IgD-negative memory B cell (primary cell): ENCODE data around the gene PET100. TPM values are rescaled to one million over a fixed set of nuclear protein-coding genes. Genes with fewer than 3 reads are reported as not detected.
A peak's percentile ranks its signal among the peaks of the same experiment; 100 is the strongest.

Experiments used
- H3K27ac Mint-ChIP-seq, 3 donors: one replicate each; pipeline ENCODE4 v1.8.0; 2020 to 2022; ENCODE audit warnings: mild to moderate bottlenecking in 3 of 3, mixed read lengths in 3 of 3, moderate library complexity in 1 of 3
- H3K27me3 Mint-ChIP-seq: one replicate; pipeline ENCODE4 v1.8.0; 2021; ENCODE audit warnings: mixed read lengths
- H3K36me3 Mint-ChIP-seq: one replicate; pipeline ENCODE4 v1.8.0; 2020; ENCODE audit warnings: mild to moderate bottlenecking, mixed read lengths
- H3K4me1 Mint-ChIP-seq, 3 donors: one replicate each; pipeline ENCODE4 v1.8.0; 2020 to 2022; ENCODE audit warnings: mixed read lengths in 3 of 3, mild to moderate bottlenecking in 1 of 3
- H3K4me3 Mint-ChIP-seq, 4 donors: one replicate each; pipeline ENCODE4 v1.8.0; 2020 to 2022; ENCODE audit warnings: mild to moderate bottlenecking in 4 of 4, mixed read lengths in 4 of 4, moderate library complexity in 3 of 4
- H3K9me3 Mint-ChIP-seq, 3 donors: one replicate each; pipeline ENCODE4 v1.8.0; 2020 to 2021; ENCODE audit warnings: mixed read lengths in 3 of 3, mild to moderate bottlenecking in 1 of 3
- polyA plus RNA-seq: library from polyadenylated mRNA; unstranded; fragments of 300-500 nt; fragmentation: Illumina TruSeq; gene quantifications from one replicate; pipeline ENCODE4 v1.2.3, GENCODE V29; 2021

Gene PET100
- polyA plus RNA-seq, 1 donor from 2014 or later = 232 TPM

DNA sequence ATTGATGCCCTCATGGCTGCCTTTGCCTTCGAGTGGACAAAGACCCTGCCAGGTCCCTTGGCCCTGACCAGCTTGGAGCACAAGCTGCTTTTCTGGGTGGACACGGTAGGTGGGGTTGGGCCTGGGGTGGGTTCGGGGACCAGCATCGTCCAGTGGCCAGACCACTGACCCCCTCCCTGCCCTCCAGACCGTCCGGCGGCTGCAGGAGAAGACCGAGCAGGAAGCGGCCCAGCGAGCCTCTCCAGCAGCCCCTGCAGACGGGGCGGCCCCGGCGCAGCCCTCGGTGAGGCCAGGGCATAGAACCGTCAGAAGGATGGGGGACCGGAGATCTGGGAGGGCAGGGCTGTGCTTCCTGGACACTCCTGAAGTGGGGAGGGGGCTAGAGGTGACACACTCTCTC is 23.3 kb upstream of the PET100 start:
- peaks cover 0 to 2% (median 0%) of the 10 kb centered on the region in 3 donors for H3K4me1 Mint-ChIP-seq
- peaks cover 6% of the 10 kb centered on the region for H3K27me3 Mint-ChIP-seq
- peaks cover 0 to 4% (median 0%) of the 10 kb centered on the region in 3 donors for H3K9me3 Mint-ChIP-seq

DNA sequence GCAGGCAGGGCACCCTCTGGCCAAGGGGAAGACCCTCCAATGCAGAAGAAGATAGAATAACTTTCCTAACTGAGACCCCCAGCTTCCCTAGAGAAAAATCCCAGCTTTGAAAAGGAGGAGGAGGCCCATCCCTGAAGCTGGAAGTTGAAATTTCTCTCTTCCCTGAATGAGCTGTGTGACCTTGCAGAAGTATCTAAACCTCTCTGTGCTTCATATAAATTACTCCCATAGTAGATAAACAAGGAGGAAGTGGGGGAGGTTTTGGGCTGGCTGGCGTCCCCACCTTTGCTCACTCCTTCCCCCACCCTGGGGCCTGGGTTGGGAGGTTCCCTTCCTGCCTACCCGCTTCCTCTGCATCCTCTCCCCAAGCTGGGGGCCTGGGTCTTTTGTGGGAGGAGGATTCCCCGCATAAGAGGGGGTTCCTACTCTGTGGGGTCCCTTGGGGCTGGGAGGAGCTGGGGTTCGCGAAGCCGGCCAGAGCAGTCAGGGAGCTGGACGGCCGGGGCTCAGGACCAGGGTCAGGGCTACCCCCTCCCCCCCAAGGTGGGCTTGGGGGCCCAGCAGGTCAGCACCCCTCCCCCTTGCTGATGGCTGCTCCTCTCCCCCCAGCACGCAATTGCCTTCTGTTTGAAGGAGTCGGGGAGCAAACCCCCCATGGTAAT is 22.2 kb upstream of the PET100 start:
- H3K4me3 Mint-ChIP-seq = no peak overlapping the region
- H3K4me1 Mint-ChIP-seq = peaks cover 0 to 2% (median 0%) of the 10 kb centered on the region in 3 donors
- peaks cover 2% of the 10 kb centered on the region for H3K36me3 Mint-ChIP-seq
- H3K27me3 Mint-ChIP-seq = peaks cover 4% of the 10 kb centered on the region
- H3K9me3 Mint-ChIP-seq = peaks cover 0 to 4% (median 0%) of the 10 kb centered on the region in 3 donors
- no peak overlapping the region for H3K27ac Mint-ChIP-seq

More for the DNA sequence above, 23.3 kb upstream of the PET100 start:
- H3K27ac Mint-ChIP-seq = no peak overlapping the region
- H3K4me3 Mint-ChIP-seq = no peak overlapping the region
- H3K36me3 Mint-ChIP-seq = peaks cover 2% of the 10 kb centered on the region

DNA sequence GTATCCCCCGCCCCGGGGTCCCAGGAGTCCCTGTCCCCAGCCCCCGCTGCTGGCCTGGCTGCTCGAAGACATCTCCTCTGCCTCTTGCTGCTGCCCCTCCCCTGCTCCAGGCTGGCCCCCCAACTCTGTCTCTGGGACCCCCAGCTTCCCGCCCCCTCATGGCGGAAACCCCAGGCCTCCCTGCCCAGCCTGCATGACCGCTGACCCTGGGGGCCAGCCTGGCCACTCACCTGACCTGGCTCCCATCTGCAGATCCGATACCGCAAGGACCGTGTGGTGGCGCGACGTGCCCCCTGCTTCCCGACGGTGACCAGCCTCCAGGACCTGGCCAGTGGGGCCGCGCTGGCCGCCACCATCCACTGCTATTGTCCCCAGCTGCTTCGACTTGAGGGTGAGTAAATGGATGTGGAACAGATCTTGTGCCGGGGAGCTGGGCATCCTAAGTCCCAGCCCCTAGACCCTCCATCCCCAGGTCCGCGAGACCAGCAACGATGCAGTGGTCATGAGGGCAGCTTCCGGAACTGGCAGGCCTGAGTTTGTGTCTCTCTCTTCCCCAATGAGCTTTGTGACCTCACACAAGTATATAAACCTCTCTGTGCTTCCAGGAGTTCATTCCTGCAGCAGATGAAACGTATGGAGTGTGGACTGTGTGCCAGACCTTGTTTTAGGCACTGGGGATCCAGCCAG is 21.6 kb upstream of the PET100 start:
- Mint-ChIP-seq H3K4me3 (no peak overlapping the region), H3K4me1 (peaks cover 0 to 2% (median 0%) of the 10 kb centered on the region in 3 donors), H3K27me3 (peaks cover 4% of the 10 kb centered on the region), H3K36me3 (peaks cover 2% of the 10 kb centered on the region), H3K27ac (no peak overlapping the region), H3K9me3 (peaks cover 0 to 4% (median 0%) of the 10 kb centered on the region in 3 donors)

DNA sequence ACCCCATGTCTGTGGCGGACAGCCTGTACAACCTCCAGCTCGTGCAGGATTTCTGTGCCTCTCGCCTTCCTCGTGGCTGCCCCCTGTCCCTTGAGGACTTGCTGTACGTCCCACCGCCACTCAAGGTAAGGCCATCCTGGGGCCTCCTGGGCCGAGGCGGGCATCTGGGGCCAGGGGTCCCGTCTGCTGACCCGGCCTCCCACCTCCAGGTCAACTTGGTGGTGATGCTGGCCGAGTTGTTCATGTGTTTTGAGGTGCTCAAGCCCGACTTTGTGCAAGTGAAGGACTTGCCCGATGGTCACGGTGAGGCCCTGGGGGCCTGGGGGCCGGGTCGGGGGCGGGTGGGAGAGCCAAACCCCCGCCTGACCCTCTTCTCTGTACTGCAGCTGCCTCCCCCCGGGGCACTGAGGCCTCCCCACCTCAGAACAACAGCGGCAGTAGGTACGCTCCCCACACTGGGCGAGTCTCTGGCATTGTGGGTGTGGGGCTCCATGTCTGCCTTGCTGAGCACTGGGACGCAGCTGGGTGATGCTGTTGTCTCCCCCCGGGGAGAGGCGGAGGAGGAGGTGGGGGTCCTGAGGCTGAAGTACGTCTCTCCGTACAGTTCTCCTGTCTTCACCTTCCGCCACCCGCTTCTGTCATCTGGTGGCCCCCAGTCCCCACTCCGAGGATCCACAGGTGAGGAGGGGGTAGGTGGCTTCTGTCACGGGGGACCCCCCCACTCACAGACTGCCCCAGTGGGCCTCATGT is 18.9 kb upstream of the PET100 start:
- no peaks in the 10 kb centered on the region for H3K27me3 Mint-ChIP-seq
- peaks cover 0 to 3% (median 0%) of the 10 kb centered on the region in 3 donors for H3K4me1 Mint-ChIP-seq
- H3K4me3 Mint-ChIP-seq = no peak overlapping the region
- peaks cover 0 to 2% (median 0%) of the 10 kb centered on the region in 3 donors for H3K9me3 Mint-ChIP-seq
- peaks cover 2% of the 10 kb centered on the region for H3K36me3 Mint-ChIP-seq
- no peak overlapping the region for H3K27ac Mint-ChIP-seq

DNA sequence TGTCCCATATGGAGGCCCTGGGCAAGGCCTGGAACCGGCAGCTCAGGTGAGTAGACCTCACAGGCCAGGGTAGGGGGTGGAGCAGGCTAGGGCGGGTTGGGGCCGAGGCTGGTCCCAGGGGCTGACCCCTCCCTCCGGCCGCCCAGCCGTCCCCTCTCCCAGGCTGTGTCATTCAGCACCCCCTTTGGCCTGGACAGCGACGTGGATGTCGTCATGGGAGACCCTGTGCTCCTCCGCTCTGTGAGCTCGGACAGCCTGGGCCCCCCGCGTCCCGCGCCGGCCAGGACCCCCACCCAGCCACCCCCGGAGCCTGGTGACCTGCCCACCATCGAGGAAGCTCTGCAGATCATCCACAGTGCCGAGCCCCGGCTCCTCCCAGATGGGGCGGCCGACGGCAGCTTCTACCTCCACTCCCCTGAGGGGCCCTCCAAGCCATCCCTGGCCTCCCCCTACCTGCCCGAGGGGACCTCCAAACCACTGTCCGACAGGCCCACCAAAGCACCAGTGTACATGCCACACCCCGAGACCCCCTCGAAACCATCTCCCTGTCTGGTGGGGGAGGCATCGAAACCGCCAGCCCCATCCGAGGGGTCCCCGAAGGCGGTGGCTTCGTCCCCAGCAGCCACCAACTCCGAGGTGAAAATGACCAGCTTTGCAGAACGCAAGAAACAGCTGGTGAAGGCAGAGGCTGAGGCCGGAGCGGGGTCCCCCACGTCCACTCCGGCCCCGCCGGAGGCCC is 17.9 kb upstream of the PET100 start:
- Mint-ChIP-seq H3K36me3 (no peaks in the 10 kb centered on the region), H3K4me1 (peaks cover 0 to 3% (median 0%) of the 10 kb centered on the region in 3 donors), H3K27me3 (no peaks in the 10 kb centered on the region), H3K4me3 (no peak overlapping the region), H3K9me3 (peaks cover 0 to 2% (median 0%) of the 10 kb centered on the region in 3 donors), H3K27ac (no peak overlapping the region)

DNA sequence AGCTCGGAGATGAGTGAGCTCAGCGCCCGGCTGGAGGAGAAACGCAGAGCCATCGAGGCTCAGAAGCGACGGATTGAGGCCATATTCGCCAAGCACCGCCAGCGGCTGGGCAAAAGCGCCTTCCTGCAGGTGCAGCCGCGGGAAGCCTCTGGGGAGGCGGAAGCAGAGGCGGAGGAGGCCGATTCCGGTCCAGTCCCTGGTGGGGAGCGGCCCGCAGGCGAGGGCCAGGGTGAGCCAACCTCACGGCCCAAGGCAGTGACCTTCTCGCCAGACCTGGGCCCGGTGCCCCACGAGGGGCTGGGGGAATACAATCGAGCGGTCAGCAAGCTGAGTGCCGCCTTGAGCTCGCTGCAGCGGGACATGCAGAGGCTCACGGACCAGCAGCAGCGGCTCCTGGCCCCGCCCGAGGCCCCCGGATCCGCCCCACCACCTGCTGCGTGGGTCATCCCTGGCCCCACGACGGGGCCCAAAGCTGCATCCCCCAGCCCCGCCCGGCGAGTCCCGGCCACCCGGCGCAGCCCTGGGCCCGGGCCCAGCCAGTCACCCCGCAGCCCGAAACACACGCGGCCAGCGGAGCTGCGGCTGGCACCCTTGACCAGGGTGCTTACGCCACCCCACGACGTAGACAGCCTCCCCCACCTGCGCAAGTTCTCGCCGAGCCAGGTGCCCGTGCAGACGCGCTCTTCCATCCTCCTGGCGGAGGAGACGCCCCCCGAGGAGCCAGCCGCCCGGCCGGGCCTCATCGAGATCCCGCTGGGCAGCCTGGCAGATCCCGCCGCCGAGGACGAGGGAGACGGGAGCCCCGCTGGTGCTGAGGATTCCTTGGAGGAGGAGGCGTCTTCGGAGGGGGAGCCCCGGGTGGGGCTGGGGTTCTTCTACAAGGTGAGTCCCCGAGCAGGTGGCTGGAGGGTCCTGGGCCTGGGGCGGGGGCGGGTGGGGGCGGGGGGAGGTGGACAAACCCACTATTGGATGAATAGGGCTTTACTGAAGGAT is 17.0 kb upstream of the PET100 start:
- Mint-ChIP-seq H3K27me3 (no peaks in the 10 kb centered on the region), H3K4me1 (peaks cover 0 to 3% (median 0%) of the 10 kb centered on the region in 3 donors), H3K4me3 (no peak overlapping the region), H3K27ac (no peak overlapping the region), H3K36me3 (no peaks in the 10 kb centered on the region), H3K9me3 (peaks cover 0 to 2% (median 0%) of the 10 kb centered on the region in 3 donors)

DNA sequence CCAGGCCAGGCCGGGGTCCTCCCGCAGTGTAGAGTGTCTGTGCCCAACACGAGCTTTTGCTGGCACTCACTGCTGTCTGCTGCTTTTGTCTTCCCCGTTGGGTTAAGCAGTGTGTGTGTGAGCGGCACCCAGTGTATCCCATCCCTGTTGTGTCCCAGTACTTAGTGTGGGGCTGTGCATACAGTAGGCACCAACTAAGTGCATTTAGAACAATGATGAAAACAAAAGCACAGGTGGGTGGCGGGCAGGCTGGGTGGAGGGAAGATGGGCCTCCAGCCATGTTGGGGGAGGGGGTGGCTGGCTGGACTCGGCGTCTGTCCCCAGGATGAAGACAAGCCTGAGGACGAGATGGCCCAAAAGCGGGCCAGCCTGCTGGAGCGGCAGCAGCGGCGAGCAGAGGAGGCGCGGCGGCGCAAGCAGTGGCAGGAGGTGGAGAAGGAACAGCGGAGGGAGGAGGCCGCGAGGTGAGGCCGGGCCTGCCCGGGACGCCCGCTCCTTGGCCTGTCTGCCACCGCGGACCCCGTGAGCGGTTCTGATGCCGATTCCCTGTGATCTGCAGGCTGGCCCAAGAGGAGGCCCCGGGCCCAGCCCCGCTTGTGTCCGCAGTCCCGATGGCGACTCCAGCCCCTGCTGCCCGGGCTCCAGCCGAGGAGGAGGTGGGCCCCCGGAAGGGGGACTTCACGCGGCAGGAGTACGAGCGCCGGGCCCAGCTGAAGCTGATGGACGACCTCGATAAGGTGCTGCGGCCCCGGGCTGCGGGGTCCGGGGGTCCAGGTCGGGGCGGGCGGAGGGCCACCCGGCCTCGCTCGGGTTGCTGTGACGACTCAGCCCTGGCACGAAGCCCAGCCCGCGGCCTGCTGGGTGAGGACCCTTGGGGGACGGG is 14.5 kb upstream of the PET100 start:
- H3K4me1 Mint-ChIP-seq = peaks cover 0 to 7% (median 0%) of the 10 kb centered on the region in 3 donors
- no peak overlapping the region for H3K4me3 Mint-ChIP-seq
- no peaks in the 10 kb centered on the region for H3K27me3 Mint-ChIP-seq
- peaks cover 5% of the 10 kb centered on the region for H3K36me3 Mint-ChIP-seq
- H3K9me3 Mint-ChIP-seq = no peaks in the 10 kb centered on the region
- H3K27ac Mint-ChIP-seq = peak overlapping the region in 2 of 3 donors; percentile 41 to 69

DNA sequence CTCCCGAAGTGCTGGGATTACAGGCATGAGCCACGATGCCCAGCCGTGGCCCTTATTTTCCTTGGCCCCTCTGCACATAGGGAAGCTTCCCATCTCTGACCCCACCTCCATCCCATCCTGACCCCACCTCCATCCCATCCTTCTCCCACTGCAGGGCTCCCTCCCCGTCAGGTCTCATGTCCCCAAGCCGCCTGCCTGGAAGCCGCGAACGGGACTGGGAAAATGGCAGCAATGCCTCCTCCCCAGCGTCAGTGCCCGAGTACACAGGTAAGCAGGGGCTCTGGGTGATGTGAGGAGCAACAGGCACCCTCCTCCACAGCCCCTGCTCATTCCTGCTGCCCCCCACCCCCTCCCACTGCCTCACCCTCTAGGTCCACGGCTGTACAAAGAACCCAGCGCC is 12.4 kb upstream of the PET100 start:
- Mint-ChIP-seq H3K9me3 (no peaks in the 10 kb centered on the region), H3K4me1 (peaks cover 0 to 7% (median 0%) of the 10 kb centered on the region in 3 donors), H3K4me3 (peak overlapping the region in 1 of 4 donors; percentile 28), H3K27me3 (no peaks in the 10 kb centered on the region), H3K27ac (no peak overlapping the region), H3K36me3 (peaks cover 11% of the 10 kb centered on the region)

DNA sequence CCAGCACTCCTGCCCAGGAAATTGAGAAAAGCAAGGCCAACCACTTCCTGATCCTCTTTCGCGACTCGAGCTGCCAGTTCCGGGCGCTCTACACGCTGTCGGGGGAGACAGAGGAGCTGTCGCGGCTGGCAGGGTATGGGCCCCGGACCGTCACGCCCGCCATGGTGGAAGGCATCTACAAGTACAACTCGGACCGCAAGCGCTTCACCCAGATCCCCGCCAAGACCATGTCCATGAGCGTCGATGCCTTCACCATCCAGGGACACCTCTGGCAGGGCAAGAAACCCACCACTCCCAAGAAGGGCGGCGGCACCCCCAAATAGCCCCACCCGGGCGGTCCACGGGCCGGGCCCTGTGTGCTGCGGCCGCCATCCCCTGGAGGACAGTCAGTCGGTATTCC is 11.9 kb upstream of the PET100 start:
- H3K4me1 Mint-ChIP-seq = peaks cover 0 to 7% (median 0%) of the 10 kb centered on the region in 3 donors
- H3K27ac Mint-ChIP-seq = no peak overlapping the region
- no peaks in the 10 kb centered on the region for H3K27me3 Mint-ChIP-seq
- peaks cover 11% of the 10 kb centered on the region for H3K36me3 Mint-ChIP-seq
- peak overlapping the region in 1 of 4 donors; percentile 47 for H3K4me3 Mint-ChIP-seq
- no peaks in the 10 kb centered on the region for H3K9me3 Mint-ChIP-seq

DNA sequence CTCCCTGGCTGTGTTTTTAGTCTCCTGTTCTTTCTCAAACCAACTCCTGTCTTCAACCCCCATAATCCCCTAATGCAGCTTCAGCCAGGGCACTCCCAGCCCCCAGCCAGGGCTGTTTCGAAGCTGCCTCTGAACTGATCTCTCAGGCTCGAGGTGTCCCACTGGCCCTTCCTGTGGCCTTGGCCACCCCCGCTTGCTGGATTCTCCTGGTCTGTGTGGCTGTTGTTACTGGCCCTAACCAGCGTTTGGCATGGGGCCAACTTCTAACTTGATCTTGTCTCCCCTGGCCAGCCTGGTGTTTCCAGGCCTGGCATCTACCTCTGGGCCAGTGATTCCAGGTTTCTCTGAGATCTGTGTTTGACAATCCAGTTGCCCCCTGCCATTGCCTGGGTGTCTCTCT is 11.2 kb upstream of the PET100 start:
- Mint-ChIP-seq H3K4me1 (peaks cover 0 to 7% (median 0%) of the 10 kb centered on the region in 3 donors), H3K36me3 (peaks cover 11% of the 10 kb centered on the region), H3K9me3 (no peaks in the 10 kb centered on the region), H3K27ac (peak overlapping the region in 1 of 3 donors; percentile 87), H3K27me3 (no peaks in the 10 kb centered on the region), H3K4me3 (peak overlapping the region in 1 of 4 donors; percentile 65)

DNA sequence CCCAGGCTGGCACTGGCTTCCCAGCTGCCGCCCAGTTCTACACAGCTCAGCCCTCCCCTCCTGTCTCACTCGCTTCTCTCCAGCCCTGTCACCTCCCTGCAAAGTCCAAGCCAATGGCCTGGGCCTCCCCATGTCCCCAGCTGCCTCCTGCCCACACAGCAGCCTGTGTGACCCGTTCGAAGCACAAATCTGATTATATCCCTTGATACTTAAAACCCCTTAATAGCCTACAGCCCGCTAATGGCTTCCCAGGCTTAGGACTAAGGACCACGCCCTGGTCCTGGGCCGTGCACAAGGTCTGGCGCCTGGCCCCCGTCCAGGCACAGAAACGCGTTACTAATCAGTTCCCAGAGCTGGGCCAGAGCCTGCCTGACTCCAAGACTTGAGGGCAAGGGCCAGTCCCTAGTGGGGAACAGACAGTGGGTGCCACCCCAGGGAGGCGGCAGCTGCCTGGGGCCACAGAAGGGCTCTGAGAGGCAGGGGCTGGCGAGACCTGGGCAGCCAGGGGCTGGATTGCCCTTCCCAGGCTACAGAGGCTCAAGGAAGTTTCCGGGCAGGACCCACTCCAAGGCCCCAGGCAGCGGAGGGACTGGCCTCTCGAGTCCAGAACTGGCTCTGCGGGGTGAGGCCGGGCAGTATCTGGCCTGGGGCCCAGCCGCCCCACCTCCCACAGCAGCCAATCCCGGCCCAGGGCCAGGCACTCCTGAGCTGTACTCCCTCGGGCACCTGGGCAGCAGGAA is 10.7 kb upstream of the PET100 start:
- no peak overlapping the region for H3K4me3 Mint-ChIP-seq
- peaks cover 0 to 7% (median 0%) of the 10 kb centered on the region in 3 donors for H3K4me1 Mint-ChIP-seq
- peak overlapping the region in 1 of 3 donors; percentile 87 for H3K27ac Mint-ChIP-seq
- no peaks in the 10 kb centered on the region for H3K9me3 Mint-ChIP-seq
- peaks cover 11% of the 10 kb centered on the region for H3K36me3 Mint-ChIP-seq
- no peaks in the 10 kb centered on the region for H3K27me3 Mint-ChIP-seq

DNA sequence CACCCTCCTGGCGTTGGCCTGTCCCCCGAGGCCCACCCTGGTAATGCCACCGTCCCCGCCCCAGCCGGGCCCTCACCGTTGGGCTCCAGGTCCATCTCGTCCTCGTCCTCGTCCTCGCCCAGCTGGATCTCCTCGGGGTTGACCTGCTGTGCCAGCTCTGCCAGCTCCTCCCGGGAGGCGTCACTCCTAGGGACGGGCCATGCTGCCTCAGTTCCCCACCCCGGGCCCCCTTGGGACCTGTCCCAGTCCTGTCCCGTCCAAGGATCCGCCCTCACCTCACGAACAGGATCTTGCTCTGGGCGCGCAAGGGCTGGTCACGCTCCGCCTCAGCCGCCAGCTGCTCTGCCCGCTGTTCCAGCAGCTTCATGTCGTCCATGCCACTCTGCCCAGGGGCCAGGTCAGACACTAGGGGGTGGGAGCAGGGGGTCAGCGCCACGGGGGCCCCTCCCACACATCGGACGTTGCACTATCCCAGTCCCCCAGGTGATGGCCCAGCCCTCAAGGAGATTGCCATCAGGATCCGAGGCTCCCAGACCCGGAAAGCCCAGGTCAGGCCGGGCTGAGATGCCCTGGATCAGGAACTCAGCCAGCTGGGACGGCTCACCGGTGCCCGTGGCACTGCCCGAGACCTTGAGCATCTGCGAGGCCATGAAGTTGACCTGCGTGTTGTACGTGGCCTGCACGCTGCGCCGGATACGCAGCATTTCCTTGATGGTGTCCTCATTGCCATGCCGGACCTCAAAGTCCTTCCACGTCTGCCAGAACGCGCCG is 9.7 kb upstream of the PET100 start:
- Mint-ChIP-seq H3K4me3 (peak overlapping the region in 1 of 4 donors; percentile 32), H3K36me3 (peaks cover 13% of the 10 kb centered on the region), H3K27ac (peak overlapping the region in 1 of 3 donors; percentile 35), H3K27me3 (no peaks in the 10 kb centered on the region), H3K4me1 (peaks cover 0 to 4% (median 0%) of the 10 kb centered on the region in 3 donors), H3K9me3 (no peaks in the 10 kb centered on the region)
